A549 treated with Mapracorat at 1 μM for 4 hours (cell line): Measurements from ENCODE around the gene MMAA. TPM values are rescaled to one million over a fixed set of nuclear protein-coding genes. Genes with fewer than 3 reads are reported as not detected.

Experiments used
- total RNA-seq: library from RNA; stranded (reverse); fragments of 200-300 nt; extraction: Qiagen RNA extraction; gene quantifications from 5 replicates; pipeline ENCODE4 v1.2.3, GENCODE V29; 2022

MMAA gene
- 1.1 to 1.6 TPM (median 1.4 TPM) in 5 replicates for total RNA-seq

DNA sequence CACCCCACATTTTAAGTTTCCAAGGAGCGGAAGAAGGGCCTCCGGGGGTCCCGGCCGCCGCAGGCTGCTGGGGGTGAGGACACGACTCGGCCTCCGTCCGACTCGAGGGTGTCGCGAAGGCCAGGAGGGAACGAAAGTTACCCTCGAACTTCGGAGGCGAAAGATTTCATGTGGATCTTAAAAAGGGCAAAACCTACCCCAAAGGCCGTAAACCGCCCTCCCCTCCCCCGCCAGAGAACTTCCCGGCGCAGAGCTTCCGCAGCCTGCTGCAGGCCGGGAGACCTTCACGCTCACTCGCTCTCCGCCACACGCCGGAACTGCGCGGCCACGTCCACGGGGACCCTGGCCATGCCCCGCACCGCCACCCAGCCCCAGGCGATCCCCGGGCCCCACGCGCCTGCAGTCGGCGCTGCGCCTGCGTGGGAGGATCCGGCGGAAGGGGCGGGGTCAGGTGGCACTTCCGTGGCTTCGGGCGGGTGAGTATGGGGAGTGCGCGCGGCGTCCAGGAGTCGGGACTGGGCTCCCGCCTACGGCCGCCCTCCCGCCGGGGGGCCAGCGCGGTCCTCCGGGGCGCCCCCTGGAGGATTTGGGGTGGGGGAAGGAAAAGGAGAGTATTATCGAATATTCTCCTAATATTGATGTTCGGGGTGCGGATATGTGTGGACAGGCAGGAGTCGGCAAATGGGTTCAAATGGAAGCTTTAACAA lies at the start of gene MMAA:
Gene MMAA (plus strand): TSS at position 454 of the 707 bp plus-strand sequence. CDS start 19,755 bp downstream, outside the sequence.

DNA sequence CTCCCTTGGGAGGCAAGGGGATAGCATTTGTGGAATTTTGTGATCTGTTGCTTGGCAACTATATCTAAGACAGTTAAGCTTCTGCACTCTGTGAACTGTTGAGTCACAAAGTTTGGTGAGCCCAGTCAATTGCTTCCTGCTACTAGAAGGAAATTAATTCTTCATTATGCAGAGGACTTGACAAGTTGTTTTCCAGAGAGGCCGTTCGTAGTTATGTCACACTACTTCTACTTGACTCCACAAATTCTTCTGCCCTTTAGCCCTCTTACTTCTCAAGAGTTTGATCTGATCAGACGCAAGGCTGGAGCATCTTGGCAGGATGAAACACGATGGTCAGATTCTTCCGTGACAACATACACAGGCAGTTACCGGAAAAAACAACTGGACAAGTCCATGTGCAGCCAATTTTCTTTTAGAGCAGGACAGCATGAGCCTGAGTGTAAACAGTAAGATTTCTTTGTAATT lies 60.8 kb downstream of the MMAA start, which contains the start of gene C4orf51:
Gene C4orf51 (plus strand): TSS at position 156 of the 465 bp plus-strand sequence. CDS start 58 bp downstream, at position 214.

Other genes with a start within 250 kb of the MMAA start
- gene SMAD1, start 137.5 kb upstream of the MMAA start, total RNA-seq: 7.6 to 9.5 TPM (median 8.6 TPM) in 5 replicates
- gene C4orf51, start 60.8 kb downstream of the MMAA start, total RNA-seq: not detected in 5 replicates